ENCODE results near the gene MAD2L1.

DNA sequence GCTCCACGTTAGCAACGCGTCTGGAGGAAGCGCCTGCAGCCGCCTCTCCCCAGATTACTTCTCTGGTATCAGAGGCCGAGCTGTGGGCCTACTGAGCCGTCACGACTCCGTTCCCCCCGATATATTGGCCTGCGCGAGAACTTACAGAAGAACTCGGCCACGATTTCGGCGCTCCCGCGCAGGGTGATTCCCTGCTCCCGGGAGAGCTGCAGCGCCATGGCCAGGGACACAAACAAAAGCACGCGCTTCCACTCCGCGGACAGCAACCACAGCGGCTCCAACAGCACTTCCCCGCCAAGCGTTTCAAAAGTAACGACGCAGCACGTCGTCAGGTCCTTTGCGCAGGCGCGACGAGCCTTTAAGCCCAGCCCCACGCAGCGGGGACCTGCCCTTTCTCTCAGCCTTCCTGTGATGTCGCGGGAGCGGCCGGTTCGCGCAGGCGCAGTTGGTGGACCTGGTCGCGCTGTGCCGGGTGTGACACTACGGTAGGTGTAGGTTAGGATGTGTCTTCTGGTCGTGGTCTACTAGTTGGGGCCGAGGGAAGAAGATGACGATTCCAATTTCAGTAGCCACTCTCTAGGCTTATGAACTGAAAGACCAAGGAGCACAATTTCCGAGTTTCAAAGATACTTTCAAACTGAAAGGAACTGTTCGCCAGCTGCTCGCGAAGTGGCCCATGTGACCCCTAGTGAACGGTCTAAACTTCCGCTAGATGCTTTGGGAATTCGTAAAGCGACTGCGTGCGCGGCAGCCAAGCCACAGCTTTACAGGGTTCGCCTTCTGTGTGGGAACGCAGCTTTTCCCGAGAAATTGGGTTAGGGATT, at the start of gene MAD2L1:
- TF ChIP-seq, protein P1, sequence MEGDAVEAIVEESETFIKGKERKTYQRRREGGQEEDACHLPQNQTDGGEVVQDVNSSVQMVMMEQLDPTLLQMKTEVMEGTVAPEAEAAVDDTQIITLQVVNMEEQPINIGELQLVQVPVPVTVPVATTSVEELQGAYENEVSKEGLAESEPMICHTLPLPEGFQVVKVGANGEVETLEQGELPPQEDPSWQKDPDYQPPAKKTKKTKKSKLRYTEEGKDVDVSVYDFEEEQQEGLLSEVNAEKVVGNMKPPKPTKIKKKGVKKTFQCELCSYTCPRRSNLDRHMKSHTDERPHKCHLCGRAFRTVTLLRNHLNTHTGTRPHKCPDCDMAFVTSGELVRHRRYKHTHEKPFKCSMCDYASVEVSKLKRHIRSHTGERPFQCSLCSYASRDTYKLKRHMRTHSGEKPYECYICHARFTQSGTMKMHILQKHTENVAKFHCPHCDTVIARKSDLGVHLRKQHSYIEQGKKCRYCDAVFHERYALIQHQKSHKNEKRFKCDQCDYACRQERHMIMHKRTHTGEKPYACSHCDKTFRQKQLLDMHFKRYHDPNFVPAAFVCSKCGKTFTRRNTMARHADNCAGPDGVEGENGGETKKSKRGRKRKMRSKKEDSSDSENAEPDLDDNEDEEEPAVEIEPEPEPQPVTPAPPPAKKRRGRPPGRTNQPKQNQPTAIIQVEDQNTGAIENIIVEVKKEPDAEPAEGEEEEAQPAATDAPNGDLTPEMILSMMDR (IDR thresholded peaks at IDR 0.05; ENCODE audit: low read length) = no peak
- TF ChIP-seq EZH2 (optimal IDR thresholded peaks at IDR 0.05; ENCODE audit: low read depth, low read length) = no peak

All from MM.1S (cell line).